ENCODE data around the gene CFAP74. TPM values are rescaled to one million over a fixed set of nuclear protein-coding genes. Genes with fewer than 3 reads are reported as not detected.

CFAP74 gene
- total and polyA plus RNA-seq, 9 of the 15 experiments (the other 6 are each of a cell fraction or from before 2014, with no cell fraction given) = 0.03 to 0.15 (median 0.05) TPM; not detected in 6

DNA sequence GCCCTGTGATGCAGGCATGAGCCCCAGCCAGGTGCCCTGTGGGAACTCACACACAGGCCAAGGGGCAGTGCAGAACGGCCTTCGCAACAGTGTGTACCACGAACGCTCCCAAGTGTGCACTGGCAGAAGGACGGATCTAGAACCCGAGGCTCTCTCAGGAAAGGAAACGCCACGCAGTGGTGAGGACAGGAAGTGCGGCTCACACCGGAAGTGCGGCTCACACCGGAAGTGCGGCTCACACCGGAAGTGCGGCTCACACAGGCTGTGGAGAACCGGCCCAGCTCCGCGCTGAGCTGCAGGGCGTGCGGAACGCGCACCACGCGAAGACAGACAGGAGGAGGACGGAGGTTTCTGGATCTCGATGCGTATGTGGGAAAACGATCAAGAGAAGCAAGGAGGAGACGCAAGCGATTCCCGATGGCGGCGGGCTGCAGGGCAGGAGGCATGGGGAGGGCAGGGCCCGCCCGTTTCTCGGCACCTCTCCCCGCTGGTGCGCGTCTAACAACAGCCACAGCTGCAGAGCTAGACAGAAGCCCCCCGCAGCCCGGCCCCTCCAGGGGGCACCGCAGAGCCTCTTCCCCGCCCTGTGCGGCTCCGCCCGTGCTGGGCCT lies 48.6 kb downstream of the CFAP74 start (continued):
- TF ChIP-seq, protein P1, sequence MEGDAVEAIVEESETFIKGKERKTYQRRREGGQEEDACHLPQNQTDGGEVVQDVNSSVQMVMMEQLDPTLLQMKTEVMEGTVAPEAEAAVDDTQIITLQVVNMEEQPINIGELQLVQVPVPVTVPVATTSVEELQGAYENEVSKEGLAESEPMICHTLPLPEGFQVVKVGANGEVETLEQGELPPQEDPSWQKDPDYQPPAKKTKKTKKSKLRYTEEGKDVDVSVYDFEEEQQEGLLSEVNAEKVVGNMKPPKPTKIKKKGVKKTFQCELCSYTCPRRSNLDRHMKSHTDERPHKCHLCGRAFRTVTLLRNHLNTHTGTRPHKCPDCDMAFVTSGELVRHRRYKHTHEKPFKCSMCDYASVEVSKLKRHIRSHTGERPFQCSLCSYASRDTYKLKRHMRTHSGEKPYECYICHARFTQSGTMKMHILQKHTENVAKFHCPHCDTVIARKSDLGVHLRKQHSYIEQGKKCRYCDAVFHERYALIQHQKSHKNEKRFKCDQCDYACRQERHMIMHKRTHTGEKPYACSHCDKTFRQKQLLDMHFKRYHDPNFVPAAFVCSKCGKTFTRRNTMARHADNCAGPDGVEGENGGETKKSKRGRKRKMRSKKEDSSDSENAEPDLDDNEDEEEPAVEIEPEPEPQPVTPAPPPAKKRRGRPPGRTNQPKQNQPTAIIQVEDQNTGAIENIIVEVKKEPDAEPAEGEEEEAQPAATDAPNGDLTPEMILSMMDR (IDR thresholded peaks at IDR 0.05 in 2 of 3, conservative IDR thresholded peaks at IDR 0.05 in 1 of 3; ENCODE audit: insufficient read depth in 2 of 3, low read depth in 1 of 3, low read length in 3 of 3) = peak; percentile 36 to 66 (median 53)
- TF ChIP-seq, protein P2, sequence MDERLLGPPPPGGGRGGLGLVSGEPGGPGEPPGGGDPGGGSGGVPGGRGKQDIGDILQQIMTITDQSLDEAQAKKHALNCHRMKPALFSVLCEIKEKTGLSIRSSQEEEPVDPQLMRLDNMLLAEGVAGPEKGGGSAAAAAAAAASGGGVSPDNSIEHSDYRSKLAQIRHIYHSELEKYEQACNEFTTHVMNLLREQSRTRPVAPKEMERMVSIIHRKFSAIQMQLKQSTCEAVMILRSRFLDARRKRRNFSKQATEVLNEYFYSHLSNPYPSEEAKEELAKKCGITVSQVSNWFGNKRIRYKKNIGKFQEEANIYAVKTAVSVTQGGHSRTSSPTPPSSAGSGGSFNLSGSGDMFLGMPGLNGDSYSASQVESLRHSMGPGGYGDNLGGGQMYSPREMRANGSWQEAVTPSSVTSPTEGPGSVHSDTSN (CRISPR knock-in tag; IDR thresholded peaks at IDR 0.05; ENCODE audit: low read depth) = no peak
- TF ChIP-seq, protein P2 (tag; conservative IDR thresholded peaks at IDR 0.05; ENCODE audit: low read depth) = no peak
- TF ChIP-seq KHSRP (IDR thresholded peaks at IDR 0.05) = no peak
- TF ChIP-seq ZNF76 (CRISPR knock-in tag; IDR thresholded peaks at IDR 0.05; ENCODE audit: borderline replicate concordance) = no peak
- TF ChIP-seq CHD4 (IDR thresholded peaks at IDR 0.05; ENCODE audit: insufficient read depth, insufficient replicate concordance, low read depth, low read length, poor library complexity, severe bottlenecking) = no peak
- TF ChIP-seq PTRF (tag; IDR thresholded peaks at IDR 0.05) = no peak
- TF ChIP-seq PHB (CRISPR knock-in tag; IDR thresholded peaks at IDR 0.05) = no peak
- TF ChIP-seq ZNF347 (CRISPR knock-in tag; IDR thresholded peaks at IDR 0.05; ENCODE audit: low read depth) = no peak
- TF ChIP-seq ATF1 (CRISPR knock-in tag; IDR thresholded peaks at IDR 0.05) = no peak
- no peak for TF ChIP-seq ATF1 (tag; IDR thresholded peaks at IDR 0.05)
- TF ChIP-seq, protein P3, sequence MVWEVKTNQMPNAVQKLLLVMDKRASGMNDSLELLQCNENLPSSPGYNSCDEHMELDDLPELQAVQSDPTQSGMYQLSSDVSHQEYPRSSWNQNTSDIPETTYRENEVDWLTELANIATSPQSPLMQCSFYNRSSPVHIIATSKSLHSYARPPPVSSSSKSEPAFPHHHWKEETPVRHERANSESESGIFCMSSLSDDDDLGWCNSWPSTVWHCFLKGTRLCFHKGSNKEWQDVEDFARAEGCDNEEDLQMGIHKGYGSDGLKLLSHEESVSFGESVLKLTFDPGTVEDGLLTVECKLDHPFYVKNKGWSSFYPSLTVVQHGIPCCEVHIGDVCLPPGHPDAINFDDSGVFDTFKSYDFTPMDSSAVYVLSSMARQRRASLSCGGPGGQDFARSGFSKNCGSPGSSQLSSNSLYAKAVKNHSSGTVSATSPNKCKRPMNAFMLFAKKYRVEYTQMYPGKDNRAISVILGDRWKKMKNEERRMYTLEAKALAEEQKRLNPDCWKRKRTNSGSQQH (CRISPR knock-in tag; IDR thresholded peaks at IDR 0.05) = no peak
- TF ChIP-seq, protein P4, sequence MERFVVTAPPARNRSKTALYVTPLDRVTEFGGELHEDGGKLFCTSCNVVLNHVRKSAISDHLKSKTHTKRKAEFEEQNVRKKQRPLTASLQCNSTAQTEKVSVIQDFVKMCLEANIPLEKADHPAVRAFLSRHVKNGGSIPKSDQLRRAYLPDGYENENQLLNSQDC (CRISPR knock-in tag; IDR thresholded peaks at IDR 0.05) = no peak
- TF ChIP-seq, protein P5, sequence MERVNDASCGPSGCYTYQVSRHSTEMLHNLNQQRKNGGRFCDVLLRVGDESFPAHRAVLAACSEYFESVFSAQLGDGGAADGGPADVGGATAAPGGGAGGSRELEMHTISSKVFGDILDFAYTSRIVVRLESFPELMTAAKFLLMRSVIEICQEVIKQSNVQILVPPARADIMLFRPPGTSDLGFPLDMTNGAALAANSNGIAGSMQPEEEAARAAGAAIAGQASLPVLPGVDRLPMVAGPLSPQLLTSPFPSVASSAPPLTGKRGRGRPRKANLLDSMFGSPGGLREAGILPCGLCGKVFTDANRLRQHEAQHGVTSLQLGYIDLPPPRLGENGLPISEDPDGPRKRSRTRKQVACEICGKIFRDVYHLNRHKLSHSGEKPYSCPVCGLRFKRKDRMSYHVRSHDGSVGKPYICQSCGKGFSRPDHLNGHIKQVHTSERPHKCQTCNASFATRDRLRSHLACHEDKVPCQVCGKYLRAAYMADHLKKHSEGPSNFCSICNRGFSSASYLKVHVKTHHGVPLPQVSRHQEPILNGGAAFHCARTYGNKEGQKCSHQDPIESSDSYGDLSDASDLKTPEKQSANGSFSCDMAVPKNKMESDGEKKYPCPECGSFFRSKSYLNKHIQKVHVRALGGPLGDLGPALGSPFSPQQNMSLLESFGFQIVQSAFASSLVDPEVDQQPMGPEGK (CRISPR knock-in tag; IDR thresholded peaks at IDR 0.05; ENCODE audit: borderline replicate concordance) = no peak
- no peak for TF ChIP-seq ATF7 (IDR thresholded peaks at IDR 0.05)
- TF ChIP-seq, protein P6, sequence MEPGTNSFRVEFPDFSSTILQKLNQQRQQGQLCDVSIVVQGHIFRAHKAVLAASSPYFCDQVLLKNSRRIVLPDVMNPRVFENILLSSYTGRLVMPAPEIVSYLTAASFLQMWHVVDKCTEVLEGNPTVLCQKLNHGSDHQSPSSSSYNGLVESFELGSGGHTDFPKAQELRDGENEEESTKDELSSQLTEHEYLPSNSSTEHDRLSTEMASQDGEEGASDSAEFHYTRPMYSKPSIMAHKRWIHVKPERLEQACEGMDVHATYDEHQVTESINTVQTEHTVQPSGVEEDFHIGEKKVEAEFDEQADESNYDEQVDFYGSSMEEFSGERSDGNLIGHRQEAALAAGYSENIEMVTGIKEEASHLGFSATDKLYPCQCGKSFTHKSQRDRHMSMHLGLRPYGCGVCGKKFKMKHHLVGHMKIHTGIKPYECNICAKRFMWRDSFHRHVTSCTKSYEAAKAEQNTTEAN (CRISPR knock-in tag; IDR thresholded peaks at IDR 0.05) = no peak
- no peak for TF ChIP-seq ZSCAN29 (IDR thresholded peaks at IDR 0.05)
- no peak for TF ChIP-seq ZNF699 (CRISPR knock-in tag; IDR thresholded peaks at IDR 0.05; ENCODE audit: insufficient replicate concordance)
- no peak for TF ChIP-seq ADNP (tag; IDR thresholded peaks at IDR 0.05)
